Measurements from ENCODE around the gene PHF12.

PHF12 gene

GRCh38 chr17:28969706-28970393, 18.5 kb upstream of the PHF12 start:
- no peak for TF ChIP-seq CTCF (IDR thresholded peaks at IDR 0.05; ENCODE audit: borderline replicate concordance, control extremely low read depth, extremely low read depth, insufficient read depth, missing control alignments)
- no peak for DNase-seq (ENCODE audit: low spot score)
- in situ Hi-C loops (cut with MboI; ENCODE audit: low sequenced_read_pairs, unreplicated experiment) = loop anchor here (5.0 to 10.0 kb wide), 2 partner anchors 55 to 142 kb away; no protein-coding TSS in a partner anchor

GRCh38 chr17:28968914-28969295, 17.6 kb upstream of the PHF12 start:
- in situ Hi-C loops (cut with MboI; ENCODE audit: low sequenced_read_pairs, unreplicated experiment) = loop anchor here (5.0 kb wide), 1 partner anchor 143 kb away; no protein-coding TSS in a partner anchor
- DNase-seq (ENCODE audit: low spot score) = no peak

DNA sequence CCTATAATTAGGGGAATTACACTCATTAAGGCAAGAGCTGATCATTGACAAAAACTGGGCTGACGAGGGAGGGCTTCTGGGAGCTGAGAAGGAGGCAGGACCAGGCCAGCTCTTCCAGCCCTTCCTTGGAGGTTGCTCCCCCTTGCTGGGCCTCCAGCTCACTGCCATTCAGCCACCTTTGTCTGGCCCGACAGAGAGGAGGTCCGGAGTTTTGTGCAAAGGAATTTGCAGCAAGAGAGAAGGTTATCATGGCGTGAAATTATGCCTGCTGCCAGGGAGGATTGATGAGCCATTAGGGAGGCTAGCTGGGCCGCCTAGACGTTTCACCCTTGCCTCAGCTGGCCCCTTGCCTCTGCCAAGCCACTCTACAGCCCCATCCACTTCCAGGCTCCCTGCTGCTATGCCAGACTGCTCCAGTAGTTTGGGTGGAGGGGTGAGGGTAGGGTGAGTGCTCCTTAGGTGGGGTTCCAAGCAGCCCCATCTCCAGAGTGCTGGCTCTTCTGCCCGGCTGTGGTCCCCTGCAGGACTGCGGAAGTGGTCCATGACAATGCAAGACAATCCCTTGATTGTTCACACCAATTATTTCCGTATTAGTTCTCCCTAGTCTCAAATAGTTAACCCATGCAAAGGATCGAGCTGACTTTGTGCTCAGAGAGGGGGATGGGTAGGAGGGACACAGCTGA, 17.1 kb upstream of the PHF12 start:
- in situ Hi-C loops (cut with MboI; ENCODE audit: low sequenced_read_pairs, unreplicated experiment) = loop anchor here (5.0 kb wide), 1 partner anchor 144 kb away; no protein-coding TSS in a partner anchor
- no peak for TF ChIP-seq CTCF (IDR thresholded peaks at IDR 0.05; ENCODE audit: borderline replicate concordance, control extremely low read depth, extremely low read depth, insufficient read depth, missing control alignments)
- no peak for DNase-seq (ENCODE audit: low spot score)

More at GRCh38 chr17:28968914-28969295, 17.6 kb upstream of the PHF12 start:
- no peak for TF ChIP-seq CTCF (IDR thresholded peaks at IDR 0.05; ENCODE audit: borderline replicate concordance, control extremely low read depth, extremely low read depth, insufficient read depth, missing control alignments)

DNA sequence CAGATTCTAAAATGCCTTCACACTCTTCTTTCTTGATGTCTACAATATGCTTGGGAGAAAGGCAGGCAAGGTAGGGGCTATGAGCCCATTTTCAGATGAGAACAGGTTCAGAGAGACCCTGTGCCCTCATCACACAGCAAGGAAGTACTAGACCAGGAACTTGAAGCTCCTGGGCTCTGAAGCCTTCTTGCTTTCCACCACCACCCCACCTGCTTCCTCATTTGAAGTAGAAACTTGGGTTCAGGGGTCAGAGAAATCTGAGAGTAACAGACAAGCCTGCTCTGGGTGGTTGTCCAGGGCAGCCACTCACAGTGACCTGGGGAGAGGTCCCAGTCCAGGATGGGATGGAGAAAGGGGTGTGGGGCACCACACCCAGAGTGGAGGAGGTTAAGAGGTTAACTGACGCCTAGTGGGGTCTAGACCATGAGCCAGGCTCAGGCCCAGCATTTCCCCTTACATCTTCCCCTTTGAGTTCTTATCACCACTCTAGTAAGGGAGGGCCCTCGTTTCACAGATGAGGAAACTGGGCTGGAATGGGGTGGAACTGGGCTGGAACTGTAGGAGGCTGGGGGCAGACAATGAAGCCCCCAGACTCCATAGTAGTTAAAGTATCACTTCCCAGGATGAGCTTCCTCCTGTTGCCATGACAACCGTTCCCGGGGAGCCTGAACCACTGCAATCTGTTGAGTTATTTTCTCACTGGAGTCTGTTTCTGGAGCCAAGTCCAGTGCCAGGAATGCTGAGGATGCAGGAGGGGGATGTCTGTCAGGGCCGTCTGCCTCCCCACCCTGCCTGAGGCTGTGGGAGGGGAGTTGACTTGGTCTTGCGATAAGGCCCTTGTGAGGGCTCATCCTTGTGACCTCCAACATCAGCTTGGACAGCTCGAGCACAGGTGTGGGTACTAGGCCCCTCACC, 16.2 kb upstream of the PHF12 start:
- TF ChIP-seq CTCF (IDR thresholded peaks at IDR 0.05; ENCODE audit: borderline replicate concordance, control extremely low read depth, extremely low read depth, insufficient read depth, missing control alignments) = no peak
- DNase-seq (ENCODE audit: low spot score) = no peak
- in situ Hi-C loops (cut with MboI; ENCODE audit: low sequenced_read_pairs, unreplicated experiment) = loop anchor here (5.0 kb wide), 1 partner anchor 145 kb away; no protein-coding TSS in a partner anchor

DNA sequence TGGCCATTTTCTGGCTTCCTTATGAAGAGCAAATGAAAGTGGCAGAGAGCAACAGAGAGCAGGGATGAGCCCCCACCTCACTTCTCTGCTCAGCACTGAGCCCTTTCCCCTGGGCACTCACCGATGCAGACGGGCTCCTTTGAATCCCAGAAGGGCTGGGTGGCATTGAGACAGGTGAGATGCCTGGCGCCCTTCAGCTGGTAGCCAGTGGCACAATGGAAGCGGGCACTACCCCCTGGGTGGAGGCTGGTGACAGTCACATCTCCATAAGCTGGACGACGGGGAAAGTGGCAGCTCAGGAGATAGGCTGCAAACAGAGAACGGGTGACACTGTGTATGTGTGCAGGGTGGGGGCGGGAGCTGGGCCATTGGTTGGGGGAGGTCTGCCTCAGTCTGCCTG, 12.5 kb upstream of the PHF12 start:
- in situ Hi-C loops (cut with MboI; ENCODE audit: low sequenced_read_pairs, unreplicated experiment) = no loop called here
- TF ChIP-seq CTCF (IDR thresholded peaks at IDR 0.05; ENCODE audit: borderline replicate concordance, control extremely low read depth, extremely low read depth, insufficient read depth, missing control alignments) = no peak
- no peak for DNase-seq (ENCODE audit: low spot score)

DNA sequence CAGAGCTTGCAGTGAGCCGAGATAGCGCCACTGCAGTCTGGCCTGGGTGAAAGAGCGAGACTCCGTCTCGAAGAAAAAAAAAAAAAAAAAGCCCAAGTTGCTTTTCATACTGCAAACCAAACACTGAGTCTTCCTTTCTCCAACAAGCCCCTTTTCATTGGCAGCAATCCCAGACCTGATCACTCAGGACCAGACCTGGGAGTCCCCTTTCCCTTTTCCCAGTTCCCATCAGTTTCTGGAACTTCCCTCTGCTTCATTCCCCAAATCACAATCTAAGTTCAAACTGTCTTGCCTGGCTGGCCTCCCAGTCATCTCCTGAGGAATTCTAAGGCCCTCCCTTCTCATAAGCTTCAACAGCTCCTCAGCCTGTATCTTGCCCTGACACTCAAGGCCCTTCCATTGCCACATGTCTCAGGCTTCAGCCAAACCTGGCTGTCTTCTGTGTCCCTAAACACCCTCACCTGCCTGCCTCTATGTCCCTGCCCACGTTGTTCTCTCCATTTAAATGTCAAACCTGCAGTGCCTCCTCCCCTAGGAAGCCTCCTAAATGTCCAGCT, 11.8 kb upstream of the PHF12 start:
- in situ Hi-C loops (cut with MboI; ENCODE audit: low sequenced_read_pairs, unreplicated experiment) = no loop called here

More for the DNA sequence above, 11.8 kb upstream of the PHF12 start:
- no peak for DNase-seq (ENCODE audit: low spot score)
- TF ChIP-seq CTCF (IDR thresholded peaks at IDR 0.05; ENCODE audit: borderline replicate concordance, control extremely low read depth, extremely low read depth, insufficient read depth, missing control alignments) = no peak

All from GM13976 (cell line).